GM12878 (cell line): ENCODE data around the gene GGCX. TPM values are rescaled to one million over a fixed set of nuclear protein-coding genes. Genes with fewer than 3 reads are reported as not detected.

Experiments used
- ATAC-seq: fragments of 200-7000 bp; cut with Tn5 transposase; 3 replicates; pipeline ENCODE4 v1.9.1; 2020; ENCODE audit warnings: mild to moderate bottlenecking, moderate library complexity
- BruUV-seq: library from RNA; stranded (reverse); fragments of 400-500 nt; replicated peaks from 2 replicates; lab custom pipeline; 2021; lab: Mats Ljungman, UMichigan
- CTCF ChIA-PET: fragments of 300-600 bp; sonication (Branson Sonifier 250); formaldehyde crosslinking; extraction: SDS; loops from one replicate; lab custom pipeline; 2021; ENCODE audit warnings: inconsistent platforms; lab: Yijun Ruan, JAX
- POLR2A ChIA-PET: fragments of 350-600 bp; formaldehyde crosslinking; extraction: SDS; loops from one replicate; lab custom pipeline; 2021; ENCODE audit warnings: inconsistent platforms; lab: Charles Lee
- RAD21 ChIA-PET: fragments of 300-600 bp; sonication (Branson Sonifier 250); formaldehyde crosslinking; loops from one replicate; lab custom pipeline; 2023; ENCODE audit warnings: antibody characterized with exemption; ENCODE audit not compliant: unreplicated experiment; lab: Charles Lee
- SMC1A ChIA-PET: fragments of 300-600 bp; sonication (Branson Sonifier 250); formaldehyde crosslinking; loops from one replicate; lab custom pipeline; 2023; ENCODE audit not compliant: unreplicated experiment, uncharacterized antibody; lab: Charles Lee
- DNase-seq: peaks from one replicate; pipeline ENCODE4 v3.0.0-alpha.2; 2011; ENCODE audit warnings: low read depth, low spot score
- FAIRE-seq: peaks from 3 replicates; lab custom pipeline; 2011; peaks lifted over from hg19 to GRCh38; lab: Jason Lieb, UNC
- H2AFZ ChIP-seq: 2 replicates; pipeline ENCODE4 v1.6.0; 2011; ENCODE audit warnings: low read depth, low read length, control low read depth; ENCODE audit not compliant: control insufficient read depth
- H3K27ac ChIP-seq: 2 replicates; pipeline ENCODE4 v1.5.1; 2011; ENCODE audit warnings: control low read depth; ENCODE audit not compliant: control insufficient read depth, insufficient read depth
- H3K27me3 ChIP-seq, 2 experiments: replicated peaks in 1 of 2; 2 replicates each; pipeline versions ENCODE4 v1.6.0 to v1.6.1; 2011; ENCODE audit warnings: low read length in 1 of 2; ENCODE audit not compliant: control insufficient read depth in 2 of 2, insufficient read depth in 2 of 2
- H3K36me3 ChIP-seq, 2 experiments: 2 replicates each; pipeline ENCODE4 v1.5.1; 2011; ENCODE audit warnings: low read length in 1 of 2; ENCODE audit not compliant: control insufficient read depth in 2 of 2, insufficient read depth in 2 of 2
- H3K4me1 ChIP-seq: 2 replicates; pipeline ENCODE4 v1.6.1; 2011; ENCODE audit warnings: mild to moderate bottlenecking, low read length, moderate library complexity, mixed read lengths; ENCODE audit not compliant: control insufficient read depth, insufficient read depth
- H3K4me2 ChIP-seq: 2 replicates; pipeline ENCODE4 v1.6.0; 2011; ENCODE audit warnings: control low read depth; ENCODE audit not compliant: control insufficient read depth, insufficient read depth
- H3K4me3 ChIP-seq: fragments of 200-600 bp; sonication (generic); 2 replicates; pipeline ENCODE4 v1.5.1; 2016
- H3K79me2 ChIP-seq: 2 replicates; pipeline ENCODE4 v1.6.0; 2011; ENCODE audit warnings: low read length; ENCODE audit not compliant: control insufficient read depth, insufficient read depth
- H3K9ac ChIP-seq: 2 replicates; pipeline ENCODE4 v1.8.0; 2011; ENCODE audit warnings: low read length, control low read depth, mixed read lengths; ENCODE audit not compliant: control insufficient read depth, insufficient read depth
- H3K9me3 ChIP-seq: replicated peaks from 3 replicates; pipeline ENCODE4 v1.5.1; 2011; ENCODE audit warnings: mild to moderate bottlenecking, low read length; ENCODE audit not compliant: control insufficient read depth, insufficient read depth
- H4K20me1 ChIP-seq: 2 replicates; pipeline ENCODE4 v1.6.0; 2011; ENCODE audit not compliant: control insufficient read depth, insufficient read depth
- CBFB ChIP-seq: IDR thresholded peaks from 2 replicates; pipeline ENCODE4 v1.6.1; 2016; ENCODE audit warnings: antibody characterized with exemption, low read depth
- MTA2 ChIP-seq: fragments of 450-650 bp; IDR thresholded peaks from 2 replicates; pipeline ENCODE4 v1.6.1; 2016; ENCODE audit warnings: low read depth, mild to moderate bottlenecking, moderate library complexity
- RCOR1 ChIP-seq: conservative IDR thresholded peaks from 2 replicates; pipeline ENCODE4 v1.6.1; 2012; ENCODE audit warnings: low read depth, low read length, improper control_type of control experiment
- SP1 ChIP-seq: IDR thresholded peaks from one replicate; pipeline ENCODE4 v1.6.1; 2011; ENCODE audit warnings: low read depth, low read length
- SPI1 ChIP-seq: IDR thresholded peaks from 2 replicates; pipeline ENCODE4 v1.6.1; 2011; ENCODE audit warnings: low read depth, mild to moderate bottlenecking, low read length, moderate library complexity, borderline replicate concordance; ENCODE audit not compliant: insufficient read depth
- YBX1 ChIP-seq: fragments of 450-650 bp; IDR thresholded peaks from 2 replicates; pipeline ENCODE4 v1.6.1; 2016; ENCODE audit warnings: antibody characterized with exemption
- ZBED1 ChIP-seq: IDR thresholded peaks from 2 replicates; pipeline ENCODE4 v1.6.1; 2016; ENCODE audit warnings: borderline replicate concordance
- WGBS: methylation state at CpG from one replicate; pipeline ENCODE4 v1.1.6; 2016; ENCODE audit warnings: low lambda C conversion rate; ENCODE audit not compliant: insufficient replicate concordance, insufficient coverage; ENCODE audit errors: missing lambda C conversion rate; 5-methylcytosine and 5-hydroxymethylcytosine counted together
- in situ Hi-C: fragments of 300-500 bp; cut with MboI; formaldehyde crosslinking; loops from 9 replicates; pipeline ENCODE4 v1.14.3; 2018; ENCODE audit warnings: mixed read lengths
- intact Hi-C: fragments of 100-400 bp; cut with micrococcal nuclease; formaldehyde crosslinking; loops from one replicate; pipeline ENCODE4 v1.14.2; 2022; ENCODE audit not compliant: unreplicated experiment
- polyA plus RNA-seq, 11 experiments: library from polyadenylated mRNA; depleted of rRNA in 4 of 11; unstranded in 6 of 11; stranded (reverse) in 5 of 11; fragments of >200 nt; fragmentation: Nextera tagmentation in 4 of 11; fragmentation: Illumina TruSeq in 1 of 11; extraction: Ambion mirVana in 4 of 11; extraction: Trizol in 1 of 11; gene quantifications; 1 replicate in 1 of 11; 2 replicates in 10 of 11; pipeline versions ENCODE4 v1.2.1 to v1.2.3, GENCODE V29; 2011 to 2016; ENCODE audit warnings: inconsistent platforms in 2 of 11, missing spikeins in 2 of 11, low read depth in 1 of 11
- total RNA-seq, 4 experiments: library from RNA; depleted of rRNA in 3 of 4; stranded (reverse); fragments of >200 nt in 3 of 4; fragmentation: Illumina TruSeq in 1 of 4; extraction: Trizol in 1 of 4; gene quantifications; 2 replicates each; pipeline versions ENCODE4 v1.2.1 to v1.2.3, GENCODE V29; 2013 to 2021

Gene GGCX
- total and polyA plus RNA-seq, 10 of the 15 experiments (the other 5 are each of a cell fraction or from before 2014, with no cell fraction given), result 18.1 to 52.7 (median 25.0) TPM

DNA sequence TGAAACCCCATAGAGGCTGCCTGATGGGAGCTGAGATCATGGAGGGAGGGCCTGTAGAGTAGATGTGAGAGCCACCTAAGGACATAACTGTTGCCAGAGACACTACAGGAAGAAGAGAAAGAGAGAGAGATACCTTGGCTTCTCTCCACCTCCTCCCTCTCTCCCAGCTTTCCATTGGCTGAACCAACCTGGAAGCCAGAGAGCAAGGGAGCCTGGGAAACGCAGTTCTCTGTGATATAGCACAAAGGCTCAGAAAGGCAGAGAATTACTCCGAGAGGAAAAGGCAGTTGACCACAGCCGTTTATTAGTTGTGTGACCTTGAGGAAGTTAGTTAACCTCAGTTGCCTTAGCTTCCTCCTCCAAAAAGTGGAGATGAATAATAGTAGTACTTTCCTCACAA, 60.0 kb downstream of the GGCX start:
- in situ Hi-C loops, result no loop called here
- H3K27ac ChIP-seq, result no peak overlapping the region
- DNase-seq (no peak), ATAC-seq (no peak), FAIRE-seq (no peak)
- RAD21 ChIA-PET, result interaction anchor here (0.5 to 0.9 kb wide), 2 partner anchors 82 to 271 kb away, joined by 3 to 4 read pairs; partner anchors contain the start of gene SH2D6
- SMC1A ChIA-PET, result interaction anchor here (1.3 kb wide), 1 partner anchor 39 kb away, joined by 4 read pairs; no protein-coding TSS in a partner anchor
- no peak overlapping the region for H3K4me2 ChIP-seq
- POLR2A ChIA-PET, result interaction anchor here (0.6 kb wide), 1 partner anchor 556 kb away, joined by 4 read pairs; no protein-coding TSS in a partner anchor
- no peaks in the 10 kb centered on the region for H3K4me1 ChIP-seq
- intact Hi-C loops, result no loop called here
- H3K36me3 ChIP-seq, result no peaks in the 10 kb centered on the region
- H3K4me3 ChIP-seq, result no peak overlapping the region
- no peaks in the 10 kb centered on the region for H3K79me2 ChIP-seq
- CTCF ChIA-PET, result interaction anchor here (1.0 kb wide), 1 partner anchor 10 kb away, joined by 3 read pairs; no protein-coding TSS in a partner anchor
- no peaks in the 10 kb centered on the region for H3K9me3 ChIP-seq
- TF ChIP-seq RCOR1, result no peak
- no peak for TF ChIP-seq YBX1
- no peak for TF ChIP-seq CBFB
- TF ChIP-seq SPI1, result no peak
- no peak for TF ChIP-seq ZBED1
- H3K27me3 ChIP-seq, result no peaks in the 10 kb centered on the region
- H4K20me1 ChIP-seq, result no peaks in the 10 kb centered on the region
- H2AFZ ChIP-seq, result no peak overlapping the region
- no TSS peak for BruUV-seq
- no peak overlapping the region for H3K9ac ChIP-seq
- WGBS, result 8% methylated on average over 3 of the region's 3 CpGs

DNA sequence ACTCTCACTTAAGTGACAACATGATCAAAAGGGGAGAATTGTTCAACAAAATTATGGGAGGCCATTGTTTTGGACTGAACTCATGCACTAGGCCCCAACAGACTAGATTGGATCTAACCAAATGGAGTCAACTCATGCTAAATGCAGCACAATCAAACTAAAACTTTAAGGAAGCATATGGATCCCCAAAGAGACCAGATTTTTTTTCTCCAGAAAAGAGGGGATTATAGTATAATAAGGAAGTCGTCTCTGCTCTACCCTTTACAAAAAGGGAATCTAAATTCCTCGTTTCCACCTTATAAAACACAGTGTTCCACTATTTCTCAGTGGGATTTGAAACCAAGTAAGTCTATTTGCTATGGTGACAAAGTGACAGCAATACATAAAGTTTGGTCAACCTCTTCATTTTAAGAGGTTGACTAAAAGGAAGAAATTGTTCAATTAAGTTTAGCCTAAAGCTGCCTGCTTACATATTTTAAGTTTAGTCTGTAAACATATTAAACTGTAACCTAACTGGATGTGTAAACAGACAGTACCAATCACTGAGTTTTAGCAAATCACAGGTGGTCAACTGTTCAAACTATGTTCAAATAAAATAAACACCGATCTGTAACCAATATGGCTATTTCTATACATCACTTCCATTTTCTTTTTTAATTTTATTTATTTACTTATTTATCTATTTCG, 63.2 kb downstream of the GGCX start:
- in situ Hi-C loops, result no loop called here
- Histone ChIP-seq H3K79me2 (no peaks in the 10 kb centered on the region), H3K36me3 (no peaks in the 10 kb centered on the region), H4K20me1 (no peaks in the 10 kb centered on the region), H3K9ac (no peak overlapping the region), H3K27ac (no peak overlapping the region), H3K9me3 (no peaks in the 10 kb centered on the region), H2AFZ (no peak overlapping the region), H3K4me1 (no peaks in the 10 kb centered on the region), H3K27me3 (no peaks in the 10 kb centered on the region), H3K4me2 (no peak overlapping the region), H3K4me3 (no peak overlapping the region)
- FAIRE-seq (no peak), ATAC-seq (no peak), DNase-seq (no peak)
- WGBS, result 34% methylated on average over 4 of the region's 4 CpGs
- ChIA-PET POLR2A (no interaction called here), CTCF (no interaction called here), SMC1A (interaction anchor here (1.6 kb wide), 1 partner anchor 28 kb away, joined by 3 read pairs; no protein-coding TSS in a partner anchor), RAD21 (no interaction called here)
- intact Hi-C loops, result no loop called here
- BruUV-seq, result no TSS peak
- TF ChIP-seq MTA2, result peak; percentile 33; the same call in 1 of the 2 replicates
- no peak for TF ChIP-seq SP1
